ENCODE results near the gene RPTOR. TPM values are rescaled to one million over a fixed set of nuclear protein-coding genes. Genes with fewer than 3 reads are reported as not detected.

RPTOR gene
- total RNA-seq, 1 experiment from 2014 or later: 58.0 TPM

- Histone ChIP-seq H3K27ac (ENCODE audit: low read length) (no peak overlapping the region), H3K27me3 (ENCODE audit: control insufficient read depth, insufficient read depth, low read length) (no peaks in the 10 kb centered on the region), H3K4me1 (ENCODE audit: control insufficient read depth, insufficient read depth, low read length) (peaks cover 11% of the 10 kb centered on the region), H3K36me3 (ENCODE audit: control insufficient read depth, insufficient read depth, low read length) (no peaks in the 10 kb centered on the region), H3K4me3 (ENCODE audit: low read depth in 2 of 2, low read length in 2 of 2) (no peak overlapping the region), H3K9me3 (ENCODE audit: control insufficient read depth, insufficient read depth, low read depth, low read length) (0 out of 2 replicates have a peak, but pooled peaks cover 3% of the 10 kb centered on the region)
- intact Hi-C loops (cut with micrococcal nuclease; ENCODE audit: unreplicated experiment): no loop called here
- ATAC-seq (no peak), DNase-seq (ENCODE audit: low read depth, low spot score) (no peak)
- in situ Hi-C loops (cut with HindIII; ENCODE audit: low pct_unique_long_range_greater_than_20kb, low sequenced_read_pairs): no loop called here
- BruUV-seq (replicated peaks): no TSS peak
- ChIA-PET POLR2A (no interaction called here), CTCF (no interaction called here)
- no peak for TF ChIP-seq TCF7L2 (IDR thresholded peaks at IDR 0.05; ENCODE audit: low read depth, low read length)
- no peak for TF ChIP-seq CTCF (IDR thresholded peaks at IDR 0.05)
- TF ChIP-seq, protein P1, sequence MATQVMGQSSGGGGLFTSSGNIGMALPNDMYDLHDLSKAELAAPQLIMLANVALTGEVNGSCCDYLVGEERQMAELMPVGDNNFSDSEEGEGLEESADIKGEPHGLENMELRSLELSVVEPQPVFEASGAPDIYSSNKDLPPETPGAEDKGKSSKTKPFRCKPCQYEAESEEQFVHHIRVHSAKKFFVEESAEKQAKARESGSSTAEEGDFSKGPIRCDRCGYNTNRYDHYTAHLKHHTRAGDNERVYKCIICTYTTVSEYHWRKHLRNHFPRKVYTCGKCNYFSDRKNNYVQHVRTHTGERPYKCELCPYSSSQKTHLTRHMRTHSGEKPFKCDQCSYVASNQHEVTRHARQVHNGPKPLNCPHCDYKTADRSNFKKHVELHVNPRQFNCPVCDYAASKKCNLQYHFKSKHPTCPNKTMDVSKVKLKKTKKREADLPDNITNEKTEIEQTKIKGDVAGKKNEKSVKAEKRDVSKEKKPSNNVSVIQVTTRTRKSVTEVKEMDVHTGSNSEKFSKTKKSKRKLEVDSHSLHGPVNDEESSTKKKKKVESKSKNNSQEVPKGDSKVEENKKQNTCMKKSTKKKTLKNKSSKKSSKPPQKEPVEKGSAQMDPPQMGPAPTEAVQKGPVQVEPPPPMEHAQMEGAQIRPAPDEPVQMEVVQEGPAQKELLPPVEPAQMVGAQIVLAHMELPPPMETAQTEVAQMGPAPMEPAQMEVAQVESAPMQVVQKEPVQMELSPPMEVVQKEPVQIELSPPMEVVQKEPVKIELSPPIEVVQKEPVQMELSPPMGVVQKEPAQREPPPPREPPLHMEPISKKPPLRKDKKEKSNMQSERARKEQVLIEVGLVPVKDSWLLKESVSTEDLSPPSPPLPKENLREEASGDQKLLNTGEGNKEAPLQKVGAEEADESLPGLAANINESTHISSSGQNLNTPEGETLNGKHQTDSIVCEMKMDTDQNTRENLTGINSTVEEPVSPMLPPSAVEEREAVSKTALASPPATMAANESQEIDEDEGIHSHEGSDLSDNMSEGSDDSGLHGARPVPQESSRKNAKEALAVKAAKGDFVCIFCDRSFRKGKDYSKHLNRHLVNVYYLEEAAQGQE (IDR thresholded peaks at IDR 0.05; ENCODE audit: insufficient read depth in 1 of 2, low read depth in 2 of 2, low read length in 1 of 2): no peak
- TF ChIP-seq SIN3A (IDR thresholded peaks at IDR 0.05; ENCODE audit: borderline replicate concordance, insufficient read depth, low read depth, low read length): no peak
- no peak for TF ChIP-seq POLR2AphosphoS5 (IDR thresholded peaks at IDR 0.05; ENCODE audit: low read depth, low read length)
Measured at GRCh38 chr17:81013642-81014041, 469.0 kb downstream of the RPTOR start.

- Histone ChIP-seq H3K36me3 (ENCODE audit: control insufficient read depth, insufficient read depth, low read length) (no peaks in the 10 kb centered on the region), H3K4me3 (ENCODE audit: low read depth in 2 of 2, low read length in 2 of 2) (no peak overlapping the region), H3K27me3 (ENCODE audit: control insufficient read depth, insufficient read depth, low read length) (no peaks in the 10 kb centered on the region), H3K4me1 (ENCODE audit: control insufficient read depth, insufficient read depth, low read length) (peaks cover 18% of the 10 kb centered on the region), H3K27ac (ENCODE audit: low read length) (no peak overlapping the region), H3K9me3 (ENCODE audit: control insufficient read depth, insufficient read depth, low read depth, low read length) (0 out of 2 replicates have a peak, but pooled peaks cover 3% of the 10 kb centered on the region)
- BruUV-seq (replicated peaks): no TSS peak
- intact Hi-C loops (cut with micrococcal nuclease; ENCODE audit: unreplicated experiment): no loop called here
- in situ Hi-C loops (cut with HindIII; ENCODE audit: low pct_unique_long_range_greater_than_20kb, low sequenced_read_pairs): no loop called here
- CTCF ChIA-PET: interaction anchor here (0.5 kb wide), 1 partner anchor 98 kb away, joined by 3 read pairs; no protein-coding TSS in a partner anchor
- ATAC-seq (no peak), DNase-seq (ENCODE audit: low read depth, low spot score) (no peak)
- POLR2A ChIA-PET: no interaction called here
- TF ChIP-seq, protein P1 (IDR thresholded peaks at IDR 0.05; ENCODE audit: insufficient read depth in 1 of 2, low read depth in 2 of 2, low read length in 1 of 2): no peak
- TF ChIP-seq POLR2AphosphoS5 (IDR thresholded peaks at IDR 0.05; ENCODE audit: low read depth, low read length): no peak
- no peak for TF ChIP-seq SIN3A (IDR thresholded peaks at IDR 0.05; ENCODE audit: borderline replicate concordance, insufficient read depth, low read depth, low read length)
- TF ChIP-seq CTCF (IDR thresholded peaks at IDR 0.05): no peak
- TF ChIP-seq TCF7L2 (IDR thresholded peaks at IDR 0.05; ENCODE audit: low read depth, low read length): no peak
Measured at GRCh38 chr17:81015136-81015535, 470.5 kb downstream of the RPTOR start.
